CD14-positive monocyte (primary cell): ENCODE data around the gene TADA3. TPM values are rescaled to one million over a fixed set of nuclear protein-coding genes. Genes with fewer than 3 reads are reported as not detected.

Experiments used
- DNase-seq, 3 donors: peaks; one replicate each; pipeline ENCODE4 v3.0.0-alpha.2; 2011 to 2022
- H2AFZ ChIP-seq: 2 replicates; pipeline ENCODE4 v1.6.0; 2012; ENCODE audit warnings: mild to moderate bottlenecking, low read depth, low read length, inconsistent platforms; ENCODE audit not compliant: insufficient read depth, poor library complexity, severe bottlenecking
- H3K27ac ChIP-seq, 2 donors: 1 replicate in 1 of 2; 2 replicates in 1 of 2; pipeline ENCODE4 v1.5.1; 2012 to 2013; ENCODE audit warnings: low read length in 2 of 2, control low read depth in 1 of 2, inconsistent platforms in 1 of 2, low read depth in 1 of 2, mild to moderate bottlenecking in 1 of 2
- H3K27me3 ChIP-seq, 2 donors: one replicate each; pipeline versions ENCODE4 v1.6.0 to v1.6.1; 2011 to 2013; ENCODE audit warnings: low read length in 2 of 2; ENCODE audit not compliant: control insufficient read depth in 2 of 2, insufficient read depth in 2 of 2
- H3K36me3 ChIP-seq, 2 donors: replicated peaks in 1 of 2; 1 replicate in 1 of 2; 2 replicates in 1 of 2; pipeline versions ENCODE4 v1.5.1 to v1.6.1; 2012 to 2013; ENCODE audit warnings: low read length in 2 of 2, control low read depth in 1 of 2, inconsistent platforms in 1 of 2, mild to moderate bottlenecking in 1 of 2; ENCODE audit not compliant: insufficient read depth in 2 of 2, control insufficient read depth in 1 of 2
- H3K4me1 ChIP-seq, 2 donors: 1 replicate in 1 of 2; 2 replicates in 1 of 2; pipeline versions ENCODE4 v1.5.1 to v1.6.1; 2012 to 2013; ENCODE audit warnings: low read length in 2 of 2, control low read depth in 1 of 2, inconsistent platforms in 1 of 2, mild to moderate bottlenecking in 1 of 2, moderate library complexity in 1 of 2; ENCODE audit not compliant: insufficient read depth in 2 of 2, control insufficient read depth in 1 of 2
- H3K4me2 ChIP-seq: replicated peaks from 2 replicates; pipeline ENCODE3; 2012; ENCODE audit warnings: low read length, moderate library complexity, mild to moderate bottlenecking; ENCODE audit not compliant: poor library complexity, severe bottlenecking; ENCODE audit errors: extremely low read depth
- H3K4me3 ChIP-seq, 3 experiments: fragments of 200-600 bp in 1 of 3; sonication (generic) in 1 of 3; replicated peaks in 1 of 3; 1 replicate in 2 of 3; 2 replicates in 1 of 3; pipeline ENCODE4 v1.5.1; 2011 to 2013; ENCODE audit warnings: low read length in 3 of 3, mild to moderate bottlenecking in 3 of 3, control low read depth in 2 of 3, low read depth in 2 of 3, inconsistent platforms in 1 of 3, moderate library complexity in 1 of 3
- H3K79me2 ChIP-seq: 2 replicates; pipeline ENCODE4 v1.6.0; 2012; ENCODE audit warnings: mild to moderate bottlenecking, control low read depth, inconsistent platforms, low read length, moderate library complexity; ENCODE audit not compliant: insufficient read depth
- H3K9ac ChIP-seq: 2 replicates; pipeline ENCODE4 v1.6.0; 2017; ENCODE audit warnings: low read length, mild to moderate bottlenecking; ENCODE audit not compliant: insufficient read depth, poor library complexity, severe bottlenecking
- H3K9me3 ChIP-seq, 2 donors: replicated peaks in 1 of 2; 1 replicate in 1 of 2; 2 replicates in 1 of 2; pipeline versions ENCODE4 v1.5.1 to v1.6.1; 2012 to 2013; ENCODE audit warnings: low read length in 2 of 2, control low read depth in 1 of 2; ENCODE audit not compliant: control insufficient read depth in 1 of 2, insufficient read depth in 1 of 2
- H4K20me1 ChIP-seq: 2 replicates; pipeline ENCODE4 v1.6.0; 2012; ENCODE audit warnings: mild to moderate bottlenecking, low read length, control low read depth, moderate library complexity; ENCODE audit not compliant: insufficient read depth
- H3K27ac Mint-ChIP-seq, 7 donors: one replicate each; pipeline ENCODE4 v1.8.0; 2020; ENCODE audit warnings: mild to moderate bottlenecking in 7 of 7, mixed read lengths in 7 of 7, moderate library complexity in 6 of 7, inconsistent platforms in 2 of 7
- H3K27me3 Mint-ChIP-seq, 3 donors: one replicate each; pipeline ENCODE4 v1.8.0; 2021 to 2022; ENCODE audit warnings: low read depth in 3 of 3, mild to moderate bottlenecking in 3 of 3, mixed read lengths in 3 of 3, moderate library complexity in 3 of 3, inconsistent platforms in 1 of 3
- H3K36me3 Mint-ChIP-seq, 2 donors: one replicate each; pipeline ENCODE4 v1.8.0; 2020; ENCODE audit warnings: mixed read lengths in 2 of 2, inconsistent platforms in 1 of 2, mild to moderate bottlenecking in 1 of 2
- H3K4me1 Mint-ChIP-seq: one replicate; pipeline ENCODE4 v1.8.0; 2020; ENCODE audit warnings: mild to moderate bottlenecking, mixed read lengths
- H3K4me3 Mint-ChIP-seq, 2 donors: one replicate each; pipeline ENCODE4 v1.8.0; 2020; ENCODE audit warnings: mild to moderate bottlenecking in 2 of 2, mixed read lengths in 2 of 2, moderate library complexity in 1 of 2
- H3K9me3 Mint-ChIP-seq, 7 donors: one replicate each; pipeline ENCODE4 v1.8.0; 2020 to 2022; ENCODE audit warnings: mixed read lengths in 7 of 7, mild to moderate bottlenecking in 6 of 7, moderate library complexity in 6 of 7, inconsistent platforms in 2 of 7
- WGBS: methylation state at CpG from one replicate; pipeline ENCODE4 v1.1.5; 2013; ENCODE audit warnings: missing lambda C conversion rate; ENCODE audit not compliant: insufficient coverage; 5-methylcytosine and 5-hydroxymethylcytosine counted together
- intact Hi-C, 2 donors: fragments of 100-400 bp; cut with micrococcal nuclease; formaldehyde crosslinking; loops; one replicate each; pipeline versions ENCODE4 v1.15.0 to v1.15.1; 2023
- polyA plus RNA-seq, 3 donors: library from polyadenylated mRNA; depleted of rRNA in 1 of 3; unstranded in 2 of 3; stranded (reverse) in 1 of 3; fragments of 300-500 nt in 2 of 3; fragments of >200 nt in 1 of 3; fragmentation: Illumina TruSeq in 2 of 3; gene quantifications; 1 replicate in 2 of 3; 2 replicates in 1 of 3; pipeline ENCODE4 v1.2.3, GENCODE V29; 2012 to 2021
- TF ChIP-seq, protein P1 (sequence below): fragments of 200-600 bp; IDR thresholded peaks from one replicate; pipeline ENCODE4 v1.8.0; 2022; ENCODE audit warnings: antibody characterized with exemption, mild to moderate bottlenecking

TADA3 gene
- polyA plus RNA-seq, 3 donors: 36.1 to 47.2 (median 46.9) TPM

DNA sequence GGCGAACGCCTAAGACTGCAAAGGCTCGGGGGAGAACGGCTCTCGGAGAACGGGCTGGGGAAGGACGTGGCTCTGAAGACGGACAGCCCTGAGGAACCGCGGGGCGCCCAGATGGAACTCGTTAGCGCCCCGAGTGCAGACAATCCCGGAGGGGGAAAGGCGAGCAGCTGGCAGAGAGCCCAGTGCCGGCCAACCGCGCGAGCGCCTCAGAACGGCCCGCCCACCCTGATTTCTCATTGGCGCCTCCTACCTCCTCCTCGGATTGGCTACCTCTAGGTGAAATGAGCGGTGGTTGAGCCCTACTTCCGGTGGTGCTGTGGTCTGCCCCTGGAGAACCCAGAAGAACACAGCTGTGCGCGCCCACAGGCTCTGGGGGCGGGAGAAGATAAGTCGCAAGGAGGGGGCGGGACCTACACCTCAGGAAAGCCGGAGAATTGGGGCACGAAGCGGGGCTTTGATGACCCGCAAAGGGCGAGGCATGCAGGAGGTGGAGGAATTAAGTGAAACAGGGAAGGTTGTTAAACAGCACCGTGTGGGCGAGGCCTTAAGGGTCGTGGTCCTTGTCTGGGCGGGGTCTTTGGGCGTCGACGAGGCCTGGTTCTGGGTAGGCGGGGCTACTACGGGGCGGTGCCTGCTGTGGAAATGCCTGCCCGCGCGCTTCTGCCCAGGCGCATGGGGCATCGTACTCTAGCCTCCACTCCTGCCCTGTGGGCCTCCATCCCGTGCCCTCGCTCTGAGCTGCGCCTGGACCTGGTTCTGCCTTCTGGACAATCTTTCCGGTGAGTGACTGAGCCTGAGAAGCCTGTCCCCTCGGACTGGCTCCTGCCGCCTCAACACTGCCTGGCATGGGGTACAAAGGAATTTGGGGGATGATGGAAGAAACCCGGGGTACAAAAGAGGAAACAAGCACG lies 42.4 kb downstream of the TADA3 start, which contains the start of gene OGG1:
TSS of gene OGG1 (plus strand) at position 308 of the 911 bp plus-strand sequence. CDS start at position 643, 335 bp downstream.
- DNase-seq: peak; percentile 96 to 97 (median 97)
- Histone ChIP-seq H3K9ac (peak within 1 kb of the TSS; percentile 58), H3K9me3 (no peaks in the 10 kb centered on the region), H4K20me1 (peaks cover 18% of the 10 kb centered on the region), H3K27ac (peak within 1 kb of the TSS; percentile 84 to 89), H3K4me3 (peak within 1 kb of the TSS; percentile 57 to 92 (median 80)), H2AFZ (peak within 1 kb of the TSS; percentile 85), H3K27me3 (no peaks in the 10 kb centered on the region), H3K36me3 (peaks cover 52 to 69% of the 10 kb centered on the region in 2 donors), H3K79me2 (peaks cover 23% of the 10 kb centered on the region), H3K4me1 (peaks cover 29 to 35% of the 10 kb centered on the region in 2 donors), H3K4me2 (peak within 1 kb of the TSS; percentile 93)
- Mint-ChIP-seq H3K4me1 (peaks cover 37% of the 10 kb centered on the region), H3K36me3 (peaks cover 58 to 77% of the 10 kb centered on the region in 2 donors), H3K4me3 (peak within 1 kb of the TSS; percentile 90 to 98), H3K27me3 (peaks cover 0 to 2% (median 0%) of the 10 kb centered on the region in 3 donors), H3K27ac (peak within 1 kb of the TSS; percentile 95 to 99 (median 96)), H3K9me3 (no peaks in the 10 kb centered on the region)
- TF ChIP-seq, protein P1, sequence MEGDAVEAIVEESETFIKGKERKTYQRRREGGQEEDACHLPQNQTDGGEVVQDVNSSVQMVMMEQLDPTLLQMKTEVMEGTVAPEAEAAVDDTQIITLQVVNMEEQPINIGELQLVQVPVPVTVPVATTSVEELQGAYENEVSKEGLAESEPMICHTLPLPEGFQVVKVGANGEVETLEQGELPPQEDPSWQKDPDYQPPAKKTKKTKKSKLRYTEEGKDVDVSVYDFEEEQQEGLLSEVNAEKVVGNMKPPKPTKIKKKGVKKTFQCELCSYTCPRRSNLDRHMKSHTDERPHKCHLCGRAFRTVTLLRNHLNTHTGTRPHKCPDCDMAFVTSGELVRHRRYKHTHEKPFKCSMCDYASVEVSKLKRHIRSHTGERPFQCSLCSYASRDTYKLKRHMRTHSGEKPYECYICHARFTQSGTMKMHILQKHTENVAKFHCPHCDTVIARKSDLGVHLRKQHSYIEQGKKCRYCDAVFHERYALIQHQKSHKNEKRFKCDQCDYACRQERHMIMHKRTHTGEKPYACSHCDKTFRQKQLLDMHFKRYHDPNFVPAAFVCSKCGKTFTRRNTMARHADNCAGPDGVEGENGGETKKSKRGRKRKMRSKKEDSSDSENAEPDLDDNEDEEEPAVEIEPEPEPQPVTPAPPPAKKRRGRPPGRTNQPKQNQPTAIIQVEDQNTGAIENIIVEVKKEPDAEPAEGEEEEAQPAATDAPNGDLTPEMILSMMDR: no peak
- intact Hi-C loops: loop anchor here (1.0 to 2.0 kb wide), 3 partner anchors 19 to 43 kb away; partner anchors contain the start of genes ARPC4 (in 2 of the 2), TADA3 (in 2 of the 2) and BRPF1 (in 1 of the 2)
- WGBS: under 1% methylated on average over 53 of the region's 60 CpGs

DNA sequence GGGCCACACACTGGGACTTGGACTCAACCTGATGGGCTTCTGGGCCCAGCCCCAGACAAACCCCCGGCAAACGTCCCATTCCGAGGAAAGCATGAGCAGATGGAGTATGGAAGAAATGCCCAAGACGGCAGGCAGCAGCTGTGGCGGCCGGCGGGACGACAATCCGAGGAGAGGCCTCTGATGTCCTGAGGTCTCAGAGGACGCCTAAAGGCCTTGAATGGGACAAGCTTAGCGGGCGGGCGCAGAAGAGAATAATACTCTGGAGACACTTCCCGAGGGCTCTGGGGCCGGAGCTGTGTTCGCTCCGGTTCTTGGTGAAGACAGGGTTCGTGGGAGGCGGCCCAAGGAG lies 43.0 kb downstream of the TADA3 start:
- no peak for DNase-seq
- Mint-ChIP-seq H3K4me3 (peak overlapping the region; percentile 90 to 98), H3K9me3 (no peaks in the 10 kb centered on the region), H3K4me1 (peaks cover 30% of the 10 kb centered on the region), H3K36me3 (peaks cover 60 to 77% of the 10 kb centered on the region in 2 donors), H3K27me3 (peaks cover 0 to 2% (median 0%) of the 10 kb centered on the region in 3 donors), H3K27ac (peak overlapping the region; percentile 95 to 99 (median 96))
- Histone ChIP-seq H3K36me3 (peaks cover 55 to 70% of the 10 kb centered on the region in 2 donors), H3K27me3 (no peaks in the 10 kb centered on the region), H3K79me2 (peaks cover 23% of the 10 kb centered on the region), H2AFZ (peak overlapping the region; percentile 85), H3K4me2 (peak overlapping the region; percentile 93), H3K4me3 (peak overlapping the region; percentile 57 to 92 (median 80)), H3K9me3 (no peaks in the 10 kb centered on the region), H3K27ac (peak overlapping the region; percentile 84 to 89), H3K9ac (peak overlapping the region; percentile 58), H3K4me1 (peaks cover 23 to 29% of the 10 kb centered on the region in 2 donors), H4K20me1 (peaks cover 18% of the 10 kb centered on the region)
- TF ChIP-seq, protein P1: no peak
- 16% methylated on average over 19 of the region's 19 CpGs for WGBS
- intact Hi-C loops: loop anchor here in 1 of 2 donors (2.0 kb wide), 1 partner anchor 44 kb away; the partner anchor contains the start of genes ARPC4 and TADA3
